NT2/D1 (cell line): ENCODE data around the gene C5orf15.

Source experiments
- YY1 ChIP-seq: IDR thresholded peaks from 2 replicates; pipeline ENCODE4 v1.6.1; 2011; ENCODE audit not compliant: insufficient read length, insufficient read depth
- ZNF274 ChIP-seq: IDR thresholded peaks from 2 replicates; pipeline ENCODE4 v1.6.1; 2011; ENCODE audit warnings: mild to moderate bottlenecking, low read depth, low read length

DNA sequence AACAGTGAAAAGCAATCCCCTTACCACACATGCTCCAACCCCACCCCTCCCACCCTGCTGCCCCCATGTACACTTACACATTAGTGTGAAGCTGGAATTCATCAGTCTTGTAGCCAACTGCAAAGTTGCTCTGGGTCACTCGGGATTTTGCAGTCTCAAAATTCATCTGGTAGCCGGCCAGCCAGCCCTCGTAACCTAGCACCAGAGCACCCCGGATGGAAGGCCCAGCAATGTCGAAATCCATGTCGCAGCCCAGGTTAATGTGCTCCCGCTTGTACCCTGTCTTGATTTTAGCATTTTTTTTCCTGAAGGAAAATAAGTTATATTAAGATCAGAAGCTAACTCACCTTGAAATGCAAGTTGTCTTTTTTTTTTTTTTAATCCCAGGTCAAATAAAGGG, 12.2 kb upstream of the C5orf15 start:
- TF ChIP-seq YY1 (no peak), ZNF274 (no peak)
